Measurements from ENCODE around the gene ARHGAP26.

The ARHGAP26 gene

GRCh38 chr5:143228597-143229293, 458.6 kb downstream of the ARHGAP26 start:
- DNase-seq (ENCODE audit: low spot score): no peak

GRCh38 chr5:143229426-143229895, 459.3 kb downstream of the ARHGAP26 start:
- no peak for DNase-seq (ENCODE audit: low spot score)

- no peak for DNase-seq (ENCODE audit: low spot score)
Measured at GRCh38 chr5:143229896-143230675, 459.9 kb downstream of the ARHGAP26 start.

- no peak for DNase-seq (ENCODE audit: low spot score)
Measured at GRCh38 chr5:143230676-143230996, 460.5 kb downstream of the ARHGAP26 start.

GRCh38 chr5:143231416-143231815, 461.2 kb downstream of the ARHGAP26 start:
- DNase-seq (ENCODE audit: low spot score): no peak

GRCh38 chr5:143231973-143232812, 462.0 kb downstream of the ARHGAP26 start:
- no peak for DNase-seq (ENCODE audit: low spot score)

GRCh38 chr5:143233031-143233430, 462.9 kb downstream of the ARHGAP26 start:
- DNase-seq (ENCODE audit: low spot score): no peak

GRCh38 chr5:143234162-143234842, 464.1 kb downstream of the ARHGAP26 start:
- DNase-seq (ENCODE audit: low spot score): no peak

- no peak for DNase-seq (ENCODE audit: low spot score)
Measured at GRCh38 chr5:143235423-143235822, 465.2 kb downstream of the ARHGAP26 start.

- DNase-seq (ENCODE audit: low spot score): no peak
Measured at GRCh38 chr5:143236682-143237081, 466.5 kb downstream of the ARHGAP26 start.

- no peak for DNase-seq (ENCODE audit: low spot score)
Measured at GRCh38 chr5:143237664-143238063, 467.5 kb downstream of the ARHGAP26 start.

GRCh38 chr5:143238620-143239019, 468.4 kb downstream of the ARHGAP26 start:
- no peak for DNase-seq (ENCODE audit: low spot score)

- DNase-seq (ENCODE audit: low spot score): no peak
Measured at GRCh38 chr5:143239882-143240518, 469.8 kb downstream of the ARHGAP26 start.

GRCh38 chr5:143241892-143242291, 471.7 kb downstream of the ARHGAP26 start:
- DNase-seq (ENCODE audit: low spot score): no peak

- DNase-seq (ENCODE audit: low spot score): no peak
Measured at GRCh38 chr5:143243103-143243502, 472.9 kb downstream of the ARHGAP26 start.

GRCh38 chr5:143244000-143244736, 474.0 kb downstream of the ARHGAP26 start:
- peak; percentile 61 for DNase-seq (ENCODE audit: low spot score)

GRCh38 chr5:143244990-143245389, 474.8 kb downstream of the ARHGAP26 start:
- DNase-seq (ENCODE audit: low spot score): no peak

GRCh38 chr5:143245929-143246561, 475.9 kb downstream of the ARHGAP26 start:
- DNase-seq (ENCODE audit: low spot score): peak; percentile 87

- no peak for DNase-seq (ENCODE audit: low spot score)
Measured at GRCh38 chr5:143247134-143247815, 477.1 kb downstream of the ARHGAP26 start.

GRCh38 chr5:143248391-143248790, 478.2 kb downstream of the ARHGAP26 start:
- no peak for DNase-seq (ENCODE audit: low spot score)
